Endothelial cell of umbilical vein (primary cell): ENCODE data around the gene SORCS3.

ENCODE experiments used
- MYC ChIP-seq: IDR thresholded peaks from one replicate; pipeline ENCODE4 v1.6.1; 2011; ENCODE audit warnings: mild to moderate bottlenecking, low read depth, low read length
- POLR2A ChIP-seq: IDR thresholded peaks from 2 replicates; pipeline ENCODE4 v1.6.1; 2012; ENCODE audit warnings: low read depth, mild to moderate bottlenecking, control low read depth, low read length

DNA sequence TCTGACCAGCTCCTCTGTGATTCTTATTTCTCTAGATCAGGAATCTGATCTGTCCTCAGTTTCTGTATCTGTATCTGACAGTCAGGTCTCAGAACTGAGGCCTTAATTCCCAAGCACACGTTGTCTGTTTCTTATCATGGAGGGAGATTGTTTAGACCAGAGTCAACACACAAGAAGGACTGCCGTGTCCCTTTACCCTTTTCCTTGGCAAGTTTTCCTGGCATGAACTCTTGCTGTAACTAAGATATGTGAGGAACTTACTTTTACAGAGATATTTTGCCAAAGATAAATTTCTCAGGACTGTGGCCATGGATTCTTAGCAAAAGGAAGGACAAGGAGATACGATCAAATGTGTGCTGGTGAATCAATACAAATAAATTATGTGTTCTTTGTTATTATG, 181.0 kb downstream of the SORCS3 start:
- TF ChIP-seq MYC (no peak), POLR2A (no peak)
